ENCODE data around the gene UBA1. TPM values are rescaled to one million over a fixed set of nuclear protein-coding genes. Genes with fewer than 3 reads are reported as not detected.
A peak's percentile ranks its signal among the peaks of the same experiment; 100 is the strongest.

UBA1 gene
- total and polyA plus RNA-seq, 2 donors (not counting 3 experiments of a cell fraction or from before 2014, with no cell fraction given), result 237 to 297 TPM

DNA sequence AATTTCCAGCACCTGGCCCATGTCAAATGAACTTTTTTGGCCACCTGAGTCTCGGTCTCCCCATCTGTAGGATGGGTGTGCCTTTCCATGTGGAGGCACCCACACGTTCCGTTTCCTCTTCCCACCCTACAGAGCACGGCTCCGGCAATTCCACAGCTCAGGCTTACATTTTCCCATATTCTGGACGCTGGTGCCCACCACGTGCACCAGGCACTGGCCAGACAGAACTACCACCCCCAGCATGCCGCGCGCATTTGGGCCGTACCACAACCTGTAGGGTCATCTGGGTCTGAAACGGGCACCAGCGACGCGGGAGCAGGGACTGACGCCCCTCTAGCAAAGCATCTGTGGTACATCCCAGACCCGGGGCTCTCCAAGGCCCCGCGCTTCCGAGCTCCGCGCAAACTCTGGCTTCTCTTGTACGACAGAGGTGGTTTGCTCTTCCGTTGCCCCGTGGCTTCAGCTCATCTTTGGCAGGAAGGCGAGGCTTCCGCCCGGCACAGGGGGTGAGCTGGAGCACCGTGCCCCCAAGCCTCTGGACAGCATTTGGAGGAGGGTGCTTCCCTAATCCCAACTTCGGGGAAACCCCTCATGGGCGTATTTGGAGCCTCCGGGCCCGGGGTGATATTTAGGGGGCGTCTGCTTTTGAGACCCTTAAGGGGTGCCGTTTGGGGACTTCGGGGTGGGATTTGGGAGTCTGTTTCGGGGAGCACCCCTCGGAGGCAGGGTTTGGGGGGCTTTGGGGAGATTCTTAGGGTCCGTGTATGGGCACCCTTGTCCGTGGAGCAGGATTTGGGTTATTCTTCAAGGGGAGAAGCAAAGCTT is 3.0 kb upstream of the UBA1 start:
- BruUV-seq (replicated peaks), result no TSS peak
- CTCF ChIA-PET, result interaction anchor here (0.6 to 3.4 kb wide), 3 partner anchors 173 to 332 kb away, joined by 3 to 17 read pairs (median 11); no protein-coding TSS in a partner anchor
- Histone ChIP-seq H3K36me3 (ENCODE audit: control insufficient read depth in 2 of 2, extremely low read depth in 1 of 2, insufficient read depth in 2 of 2, low read length in 2 of 2) (peaks cover 0 to 9% of the 10 kb centered on the region in 2 experiments), H3K9me3 (replicated peaks; ENCODE audit: control insufficient read depth, insufficient read depth, low read length) (no peaks in the 10 kb centered on the region), H3K27ac (ENCODE audit: insufficient read depth, low read depth, low read length) (peak overlapping the region; percentile 24), H3K79me2 (ENCODE audit: control insufficient read depth, insufficient read depth, low read length) (peaks cover 28% of the 10 kb centered on the region), H3K9ac (replicated peaks; ENCODE audit: extremely low read depth, insufficient read depth, low read length) (peak overlapping the region; percentile 56), H3K27me3 (ENCODE audit: control insufficient read depth in 2 of 2, insufficient read depth in 2 of 2, low read length in 2 of 2) (no peaks in the 10 kb centered on the region), H2AFZ (ENCODE audit: low read depth, low read length) (peak overlapping the region; percentile 60), H3K4me3 (replicated peaks in 1 of 3; ENCODE audit: insufficient read depth in 1 of 3, low read depth in 1 of 3, low read length in 3 of 3) (peak overlapping the region; percentile 64 to 77 (median 73)), H4K20me1 (replicated peaks; ENCODE audit: control insufficient read depth, extremely low read depth, insufficient read depth, low read length) (no peaks in the 10 kb centered on the region), H3K4me2 (ENCODE audit: insufficient read depth, low read length) (peak overlapping the region; percentile 70), H3K9me1 (replicated peaks; ENCODE audit: control insufficient read depth, extremely low read depth, insufficient read depth, low read length) (no peaks in the 10 kb centered on the region), H3K4me1 (ENCODE audit: control insufficient read depth, extremely low read depth, insufficient read depth, low read length) (peaks cover 22% of the 10 kb centered on the region)
- intact Hi-C loops (cut with micrococcal nuclease), result loop anchor here (5.0 kb wide), 1 partner anchor 447 kb away; no protein-coding TSS in a partner anchor
- peak; percentile 68 for TF ChIP-seq POLR2A (IDR thresholded peaks at IDR 0.05; ENCODE audit: low read depth, low read length)
- peak; percentile 77 for TF ChIP-seq POLR2AphosphoS5 (IDR thresholded peaks at IDR 0.05; ENCODE audit: insufficient read depth, low read depth, low read length)
- peak; percentile 98 for TF ChIP-seq MYC (IDR thresholded peaks at IDR 0.05; ENCODE audit: low read depth, low read length)
- TF ChIP-seq, protein P1, sequence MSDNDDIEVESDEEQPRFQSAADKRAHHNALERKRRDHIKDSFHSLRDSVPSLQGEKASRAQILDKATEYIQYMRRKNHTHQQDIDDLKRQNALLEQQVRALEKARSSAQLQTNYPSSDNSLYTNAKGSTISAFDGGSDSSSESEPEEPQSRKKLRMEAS (IDR thresholded peaks at IDR 0.05; ENCODE audit: insufficient read depth, insufficient read length), result peak; percentile 74
- no peak for TF ChIP-seq FOS (IDR thresholded peaks at IDR 0.05; ENCODE audit: borderline replicate concordance, insufficient read depth, low read length)
- TF ChIP-seq, protein P2, sequence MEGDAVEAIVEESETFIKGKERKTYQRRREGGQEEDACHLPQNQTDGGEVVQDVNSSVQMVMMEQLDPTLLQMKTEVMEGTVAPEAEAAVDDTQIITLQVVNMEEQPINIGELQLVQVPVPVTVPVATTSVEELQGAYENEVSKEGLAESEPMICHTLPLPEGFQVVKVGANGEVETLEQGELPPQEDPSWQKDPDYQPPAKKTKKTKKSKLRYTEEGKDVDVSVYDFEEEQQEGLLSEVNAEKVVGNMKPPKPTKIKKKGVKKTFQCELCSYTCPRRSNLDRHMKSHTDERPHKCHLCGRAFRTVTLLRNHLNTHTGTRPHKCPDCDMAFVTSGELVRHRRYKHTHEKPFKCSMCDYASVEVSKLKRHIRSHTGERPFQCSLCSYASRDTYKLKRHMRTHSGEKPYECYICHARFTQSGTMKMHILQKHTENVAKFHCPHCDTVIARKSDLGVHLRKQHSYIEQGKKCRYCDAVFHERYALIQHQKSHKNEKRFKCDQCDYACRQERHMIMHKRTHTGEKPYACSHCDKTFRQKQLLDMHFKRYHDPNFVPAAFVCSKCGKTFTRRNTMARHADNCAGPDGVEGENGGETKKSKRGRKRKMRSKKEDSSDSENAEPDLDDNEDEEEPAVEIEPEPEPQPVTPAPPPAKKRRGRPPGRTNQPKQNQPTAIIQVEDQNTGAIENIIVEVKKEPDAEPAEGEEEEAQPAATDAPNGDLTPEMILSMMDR (IDR thresholded peaks at IDR 0.05; ENCODE audit: extremely low read depth in 1 of 2, insufficient read depth in 1 of 2, low read depth in 1 of 2, low read length in 2 of 2), result no peak
- dilution Hi-C loops (cut with MboI; ENCODE audit: extremely low pct_ligation_motif_present, low sequenced_read_pairs), result no loop called here
- FAIRE-seq, result peak; percentile 96
- POLR2A ChIA-PET, result interaction anchor here (0.6 kb wide), 1 partner anchor 23 kb away, joined by 5 read pairs; no protein-coding TSS in a partner anchor
- peak; percentile 88 for DNase-seq (ENCODE audit: low read depth, low spot score)

Measured in endothelial cell of umbilical vein (primary cell).